ENCODE data around the gene PDLIM1. TPM values are rescaled to one million over a fixed set of nuclear protein-coding genes. Genes with fewer than 3 reads are reported as not detected.
"Not testable (repeated sequence)": the region's sequence is repeated elsewhere in the genome, so short reads cannot be mapped to it uniquely, and the experiment has no call there.

Gene PDLIM1
- total RNA-seq, 2 experiments from 2014 or later: 9.4 to 9.5 TPM

- no peaks in the 10 kb centered on the region for H3K36me3 Mint-ChIP-seq (ENCODE audit: low read depth)
- peaks cover 5% of the 10 kb centered on the region for H3K9me3 Mint-ChIP-seq (ENCODE audit: insufficient read depth)
- H3K27me3 Mint-ChIP-seq (ENCODE audit: low read depth): no peaks in the 10 kb centered on the region
- ChIA-PET POLR2A (no interaction called here), CTCF (interaction anchor here (0.7 kb wide), 1 partner anchor 17 kb away, joined by 3 read pairs; no protein-coding TSS in a partner anchor)
- peak overlapping the region; percentile 75 for H3K27ac Mint-ChIP-seq
- H3K4me3 Mint-ChIP-seq: peak overlapping the region; percentile 69
- ATAC-seq (no peak), DNase-seq (no peak)
- H3K4me1 Mint-ChIP-seq (ENCODE audit: low read depth): peaks cover 11% of the 10 kb centered on the region
These were observed 60.8 kb downstream of the PDLIM1 start for GRCh38 chr10:95229724-95230627.

- CTCF ChIA-PET; H3K27me3 Mint-ChIP-seq (ENCODE audit: low read depth); H3K4me1 Mint-ChIP-seq (ENCODE audit: low read depth); H3K27ac Mint-ChIP-seq; ATAC-seq; DNase-seq; H3K9me3 Mint-ChIP-seq (ENCODE audit: insufficient read depth); POLR2A ChIA-PET; H3K36me3 Mint-ChIP-seq (ENCODE audit: low read depth); H3K4me3 Mint-ChIP-seq: not testable (repeated sequence)
These were observed 61.7 kb downstream of the PDLIM1 start for GRCh38 chr10:95228934-95229723.

DNA sequence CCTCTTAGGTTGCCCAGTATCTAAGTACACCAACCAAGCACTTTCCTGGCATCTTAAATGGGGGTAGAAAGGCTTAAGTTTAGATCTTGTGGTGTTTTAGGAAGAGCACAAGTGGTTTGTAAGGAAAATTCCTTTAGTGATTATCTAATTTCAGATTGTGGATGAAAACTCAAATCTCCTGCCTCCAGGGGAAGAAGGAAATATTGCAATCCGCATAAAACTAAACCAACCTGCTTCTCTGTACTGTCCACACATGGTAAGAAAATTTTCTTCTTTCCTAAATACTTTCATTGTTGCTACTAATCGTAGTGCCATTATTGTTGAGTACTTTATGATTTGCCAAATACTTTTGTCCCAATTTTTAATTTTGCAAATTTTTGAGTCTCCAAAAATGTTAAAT, 65.7 kb downstream of the PDLIM1 start:
- no peaks in the 10 kb centered on the region for H3K27me3 Mint-ChIP-seq (ENCODE audit: low read depth)
- ChIA-PET CTCF (no interaction called here), POLR2A (no interaction called here)
- ATAC-seq: no peak
- no peaks in the 10 kb centered on the region for H3K36me3 Mint-ChIP-seq (ENCODE audit: low read depth)
- H3K27ac Mint-ChIP-seq: no peak overlapping the region
- no peak overlapping the region for H3K4me3 Mint-ChIP-seq
- DNase-seq: no peak
- H3K4me1 Mint-ChIP-seq (ENCODE audit: low read depth): no peaks in the 10 kb centered on the region
- H3K9me3 Mint-ChIP-seq (ENCODE audit: insufficient read depth): no peaks in the 10 kb centered on the region

DNA sequence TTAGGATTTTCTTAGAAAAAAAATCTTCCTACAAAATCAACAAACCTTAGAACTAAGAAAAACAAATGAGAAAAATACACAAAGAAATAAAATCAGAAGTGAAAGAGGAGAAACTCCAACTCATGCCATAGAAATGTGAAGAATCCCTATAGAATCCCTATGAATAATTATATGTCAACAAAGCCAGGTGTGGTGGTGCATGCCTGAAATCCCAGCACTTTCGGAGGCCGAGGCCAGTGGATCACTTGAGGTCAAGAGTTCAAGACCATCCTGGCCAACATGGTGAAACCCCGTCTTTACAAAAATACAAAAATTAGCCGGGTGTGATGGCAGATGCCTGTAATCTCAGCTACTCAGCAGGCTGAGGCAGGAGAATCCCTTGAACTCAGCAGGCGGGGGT, 69.7 kb downstream of the PDLIM1 start:
- H3K27me3 Mint-ChIP-seq (ENCODE audit: low read depth): no peaks in the 10 kb centered on the region
- DNase-seq: no peak
- H3K4me3 Mint-ChIP-seq: no peak overlapping the region
- H3K36me3 Mint-ChIP-seq (ENCODE audit: low read depth): no peaks in the 10 kb centered on the region
- no peak for ATAC-seq
- ChIA-PET CTCF (no interaction called here), POLR2A (no interaction called here)
- H3K27ac Mint-ChIP-seq: no peak overlapping the region
- H3K4me1 Mint-ChIP-seq (ENCODE audit: low read depth): no peaks in the 10 kb centered on the region
- H3K9me3 Mint-ChIP-seq (ENCODE audit: insufficient read depth): no peaks in the 10 kb centered on the region

DNA sequence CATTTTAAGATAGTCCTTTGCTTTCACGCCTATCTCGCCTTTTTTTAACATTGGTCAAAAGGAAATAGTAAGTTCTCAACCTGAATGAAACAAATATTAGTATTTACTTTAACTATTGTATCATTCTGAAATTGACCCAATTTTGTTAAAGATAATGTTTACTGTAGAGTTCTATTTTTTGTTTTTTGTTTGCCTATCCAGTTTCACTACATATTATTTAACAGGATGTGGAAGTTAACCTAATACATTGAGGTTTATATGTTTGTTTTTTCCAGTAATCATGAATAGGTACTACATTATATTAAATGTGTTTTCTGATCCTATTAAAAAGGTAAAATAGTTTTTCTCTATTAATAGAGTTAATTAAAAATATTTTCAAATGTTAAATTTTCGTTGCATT, 70.3 kb downstream of the PDLIM1 start:
- H3K4me3 Mint-ChIP-seq: no peak overlapping the region
- no peaks in the 10 kb centered on the region for H3K27me3 Mint-ChIP-seq (ENCODE audit: low read depth)
- CTCF ChIA-PET: no interaction called here

GRCh38 chr10:95217476-95217875, 73.3 kb downstream of the PDLIM1 start:
- Mint-ChIP-seq H3K4me3 (no peak overlapping the region), H3K4me1 (ENCODE audit: low read depth) (no peaks in the 10 kb centered on the region), H3K27me3 (ENCODE audit: low read depth) (peaks cover 2% of the 10 kb centered on the region), H3K27ac (no peak overlapping the region), H3K36me3 (ENCODE audit: low read depth) (no peaks in the 10 kb centered on the region), H3K9me3 (ENCODE audit: insufficient read depth) (no peaks in the 10 kb centered on the region)
- ATAC-seq: no peak
- CTCF ChIA-PET: interaction anchor here (1.0 kb wide), 1 partner anchor 25 kb away, joined by 3 read pairs; no protein-coding TSS in a partner anchor
- no peak for DNase-seq
- POLR2A ChIA-PET: no interaction called here

More for the DNA sequence above, 70.3 kb downstream of the PDLIM1 start:
- Mint-ChIP-seq H3K27ac (no peak overlapping the region), H3K36me3 (ENCODE audit: low read depth) (no peaks in the 10 kb centered on the region), H3K4me1 (ENCODE audit: low read depth) (no peaks in the 10 kb centered on the region), H3K9me3 (ENCODE audit: insufficient read depth) (no peaks in the 10 kb centered on the region)
- DNase-seq (no peak), ATAC-seq (no peak)
- POLR2A ChIA-PET: no interaction called here

DNA sequence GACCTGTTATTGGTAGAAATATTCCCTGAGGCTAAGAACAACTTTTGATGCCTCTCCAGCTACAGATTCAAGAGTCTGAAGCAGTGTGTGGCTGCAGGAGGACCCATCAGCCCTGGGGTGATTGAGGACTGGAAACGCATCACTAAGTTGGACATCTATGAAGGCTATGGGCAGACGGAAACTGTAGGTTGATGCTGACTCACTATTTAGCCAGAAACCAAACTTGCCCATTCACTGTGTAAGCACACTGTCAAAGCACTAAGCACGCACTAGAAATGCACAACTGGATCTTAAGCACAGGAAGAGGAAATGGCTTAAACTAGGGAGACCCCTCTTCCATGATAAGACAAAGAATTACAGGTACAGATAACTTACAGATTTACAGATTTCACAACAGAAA, 76.0 kb downstream of the PDLIM1 start:
- H3K36me3 Mint-ChIP-seq (ENCODE audit: low read depth): no peaks in the 10 kb centered on the region
- ChIA-PET POLR2A (no interaction called here), CTCF (no interaction called here)
- H3K27ac Mint-ChIP-seq: no peak overlapping the region
- no peaks in the 10 kb centered on the region for H3K9me3 Mint-ChIP-seq (ENCODE audit: insufficient read depth)
- H3K4me3 Mint-ChIP-seq: no peak overlapping the region
- peaks cover 2% of the 10 kb centered on the region for H3K27me3 Mint-ChIP-seq (ENCODE audit: low read depth)
- H3K4me1 Mint-ChIP-seq (ENCODE audit: low read depth): no peaks in the 10 kb centered on the region
- ATAC-seq (no peak), DNase-seq (no peak)

GRCh38 chr10:95214369-95214768, 76.4 kb downstream of the PDLIM1 start:
- POLR2A ChIA-PET: no interaction called here
- Mint-ChIP-seq H3K36me3 (ENCODE audit: low read depth) (no peaks in the 10 kb centered on the region), H3K27ac (no peak overlapping the region), H3K4me3 (no peak overlapping the region), H3K9me3 (ENCODE audit: insufficient read depth) (no peaks in the 10 kb centered on the region), H3K4me1 (ENCODE audit: low read depth) (no peaks in the 10 kb centered on the region), H3K27me3 (ENCODE audit: low read depth) (peaks cover 2% of the 10 kb centered on the region)
- ATAC-seq (no peak), DNase-seq (no peak)
- CTCF ChIA-PET: no interaction called here

- H3K4me3 Mint-ChIP-seq: no peak overlapping the region
- DNase-seq: no peak
- no peaks in the 10 kb centered on the region for H3K36me3 Mint-ChIP-seq (ENCODE audit: low read depth)
- H3K4me1 Mint-ChIP-seq (ENCODE audit: low read depth): no peaks in the 10 kb centered on the region
- POLR2A ChIA-PET: no interaction called here
- no peaks in the 10 kb centered on the region for H3K9me3 Mint-ChIP-seq (ENCODE audit: insufficient read depth)
- CTCF ChIA-PET: no interaction called here
- ATAC-seq: no peak
- no peak overlapping the region for H3K27ac Mint-ChIP-seq
- H3K27me3 Mint-ChIP-seq (ENCODE audit: low read depth): peaks cover 2% of the 10 kb centered on the region
These were observed 79.1 kb downstream of the PDLIM1 start for GRCh38 chr10:95211606-95212279.

DNA sequence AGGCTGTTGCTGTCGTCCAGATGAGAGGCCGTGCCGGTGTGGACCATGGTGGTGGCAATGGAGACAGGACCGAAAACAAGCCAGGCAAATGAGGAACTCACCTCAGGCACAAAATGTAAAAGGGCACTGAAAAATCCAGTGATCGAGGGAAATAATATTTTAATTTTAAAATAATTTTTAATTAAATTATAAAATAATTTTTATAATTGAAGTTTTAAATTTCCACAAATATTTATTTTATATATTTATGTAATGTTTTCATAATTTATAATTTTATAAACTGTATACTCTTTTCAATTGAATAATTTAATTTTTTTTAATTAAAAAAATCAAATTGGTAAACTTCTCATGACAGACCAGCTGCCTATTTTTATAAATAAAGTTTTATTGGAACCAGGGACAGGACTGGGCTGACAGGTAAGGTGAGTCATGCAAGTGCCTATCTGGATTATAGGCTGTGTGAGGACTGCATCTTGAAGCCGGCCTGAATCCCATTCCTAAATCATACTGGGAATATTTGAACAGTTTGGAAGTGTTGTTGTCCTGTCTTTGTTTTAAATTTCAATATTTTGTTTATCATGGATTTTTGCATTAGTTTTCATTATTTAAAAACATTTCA, 81.2 kb downstream of the PDLIM1 start:
- Mint-ChIP-seq H3K9me3 (ENCODE audit: insufficient read depth) (no peaks in the 10 kb centered on the region), H3K27me3 (ENCODE audit: low read depth) (peaks cover 2% of the 10 kb centered on the region), H3K4me3 (no peak overlapping the region), H3K36me3 (ENCODE audit: low read depth) (no peaks in the 10 kb centered on the region), H3K27ac (no peak overlapping the region), H3K4me1 (ENCODE audit: low read depth) (no peaks in the 10 kb centered on the region)
- ATAC-seq: no peak
- CTCF ChIA-PET: interaction anchor here (1.0 to 1.5 kb wide), 2 partner anchors 34 to 37 kb away, joined by 3 to 6 read pairs; no protein-coding TSS in a partner anchor
- POLR2A ChIA-PET: no interaction called here
- no peak for DNase-seq

DNA sequence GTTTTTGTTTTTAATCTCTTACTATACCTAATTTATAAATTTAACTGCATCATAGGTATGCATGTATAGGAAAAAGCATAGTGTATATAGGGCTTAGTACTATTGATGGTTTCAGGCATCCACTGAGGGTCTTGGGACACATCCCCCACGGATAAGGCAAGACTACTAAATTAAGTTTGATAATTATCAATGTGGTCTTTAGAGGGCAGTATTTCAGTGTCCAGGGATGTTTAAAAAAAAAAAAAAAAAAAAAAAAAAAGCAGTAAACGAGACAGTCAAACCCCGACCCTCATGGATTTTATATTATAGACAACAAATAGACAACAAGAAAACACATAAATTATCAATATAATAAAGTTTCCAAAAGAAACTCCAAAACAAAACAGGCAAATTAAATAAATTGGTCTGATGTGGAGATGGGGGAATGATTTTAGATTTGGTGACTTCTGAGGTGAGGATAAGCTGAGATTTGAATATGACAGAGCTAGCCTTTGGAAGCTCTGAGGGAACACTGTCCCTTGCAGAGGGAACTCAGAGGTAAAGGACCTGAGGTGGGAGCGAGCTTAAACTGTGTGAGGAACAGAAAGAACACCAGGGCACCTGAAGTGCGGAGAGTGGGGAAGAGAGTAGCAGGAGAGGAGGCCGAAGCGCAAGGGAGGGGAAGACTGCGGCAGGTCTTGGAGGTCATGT, 82.0 kb downstream of the PDLIM1 start:
- Mint-ChIP-seq H3K36me3 (ENCODE audit: low read depth) (no peaks in the 10 kb centered on the region), H3K27me3 (ENCODE audit: low read depth) (peaks cover 2% of the 10 kb centered on the region), H3K9me3 (ENCODE audit: insufficient read depth) (no peaks in the 10 kb centered on the region), H3K27ac (no peak overlapping the region), H3K4me1 (ENCODE audit: low read depth) (no peaks in the 10 kb centered on the region), H3K4me3 (no peak overlapping the region)
- ATAC-seq (no peak), DNase-seq (no peak)
- POLR2A ChIA-PET: no interaction called here
- CTCF ChIA-PET: no interaction called here
